Neural progenitor cell (in vitro differentiated cells): ENCODE measurements around the gene SMIM3.

Experiments
- EZH2 ChIP-seq: fragments of 200-600 bp; sonication (generic); IDR thresholded peaks from 2 replicates; pipeline ENCODE4 v1.6.1; 2017; ENCODE audit warnings: antibody characterized with exemption, mild to moderate bottlenecking, moderate library complexity
- TF ChIP-seq, protein P1 (sequence below): fragments of 200-600 bp; sonication (generic); IDR thresholded peaks from 2 replicates; pipeline ENCODE4 v1.5.1; 2017; ENCODE audit warnings: antibody characterized with exemption, mild to moderate bottlenecking

GRCh38 chr5:150809363-150809762, 30.8 kb downstream of the SMIM3 start:
- TF ChIP-seq EZH2, result no peak
- TF ChIP-seq, protein P1, sequence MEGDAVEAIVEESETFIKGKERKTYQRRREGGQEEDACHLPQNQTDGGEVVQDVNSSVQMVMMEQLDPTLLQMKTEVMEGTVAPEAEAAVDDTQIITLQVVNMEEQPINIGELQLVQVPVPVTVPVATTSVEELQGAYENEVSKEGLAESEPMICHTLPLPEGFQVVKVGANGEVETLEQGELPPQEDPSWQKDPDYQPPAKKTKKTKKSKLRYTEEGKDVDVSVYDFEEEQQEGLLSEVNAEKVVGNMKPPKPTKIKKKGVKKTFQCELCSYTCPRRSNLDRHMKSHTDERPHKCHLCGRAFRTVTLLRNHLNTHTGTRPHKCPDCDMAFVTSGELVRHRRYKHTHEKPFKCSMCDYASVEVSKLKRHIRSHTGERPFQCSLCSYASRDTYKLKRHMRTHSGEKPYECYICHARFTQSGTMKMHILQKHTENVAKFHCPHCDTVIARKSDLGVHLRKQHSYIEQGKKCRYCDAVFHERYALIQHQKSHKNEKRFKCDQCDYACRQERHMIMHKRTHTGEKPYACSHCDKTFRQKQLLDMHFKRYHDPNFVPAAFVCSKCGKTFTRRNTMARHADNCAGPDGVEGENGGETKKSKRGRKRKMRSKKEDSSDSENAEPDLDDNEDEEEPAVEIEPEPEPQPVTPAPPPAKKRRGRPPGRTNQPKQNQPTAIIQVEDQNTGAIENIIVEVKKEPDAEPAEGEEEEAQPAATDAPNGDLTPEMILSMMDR, result no peak
